DOHH2 (cell line): Measurements from ENCODE around the gene CLEC2A.

Experiments used
- CTCF ChIP-seq: fragments of 200-600 bp; sonication (generic); IDR thresholded peaks from one replicate; pipeline ENCODE4 v1.5.1; 2014; ENCODE audit warnings: antibody characterized with exemption, mild to moderate bottlenecking, low read depth, low read length; ENCODE audit not compliant: poor library complexity, severe bottlenecking
- EZH2phosphoT487 ChIP-seq: fragments of 200-600 bp; sonication (generic); IDR thresholded peaks from 2 replicates; pipeline ENCODE4 v1.6.1; 2017; ENCODE audit warnings: borderline replicate concordance, mild to moderate bottlenecking, antibody characterized with exemption, low read length, moderate library complexity, mixed read lengths

- TF ChIP-seq EZH2phosphoT487 (no peak), CTCF (no peak)
Measured at GRCh38 chr12:9881246-9881645, 50.9 kb downstream of the CLEC2A start, which contains the start of gene KLRF2.
